ENCODE data around the gene CACNG1. TPM values are rescaled to one million over a fixed set of nuclear protein-coding genes. Genes with fewer than 3 reads are reported as not detected.
A peak's percentile ranks its signal among the peaks of the same experiment; 100 is the strongest.

CACNG1 gene
- total RNA-seq, 2 experiments from 2014 or later = not detected

GRCh38 chr17:67055041-67055443 lies 10.7 kb downstream of the CACNG1 start:
- Histone ChIP-seq H3K4me3 (ENCODE audit: low read depth, low read length, poor library complexity, severe bottlenecking) (no peak overlapping the region), H3K36me3 (ENCODE audit: insufficient read depth, low read length) (no peaks in the 10 kb centered on the region), H3K27ac (ENCODE audit: low read depth, low read length, poor library complexity, severe bottlenecking) (no peak overlapping the region), H2AFZ (ENCODE audit: low read length) (no peak overlapping the region), H3K9me3 (ENCODE audit: low read length) (no peaks in the 10 kb centered on the region), H4K20me1 (ENCODE audit: insufficient read depth, low read length) (no peaks in the 10 kb centered on the region), H3K79me2 (ENCODE audit: insufficient read depth, low read depth, low read length) (no peaks in the 10 kb centered on the region), H3K4me2 (ENCODE audit: low read length) (no peak overlapping the region), H3K4me1 (ENCODE audit: insufficient read depth, low read length, poor library complexity, severe bottlenecking) (peaks cover 13% of the 10 kb centered on the region), H3K9me2 (ENCODE audit: insufficient read depth, low read length) (no peaks in the 10 kb centered on the region)
- no TSS peak for BruUV-seq (replicated peaks)
- intact Hi-C loops (cut with micrococcal nuclease; ENCODE audit: unreplicated experiment) = no loop called here
- ChIA-PET POLR2A (no interaction called here), CTCF (ENCODE audit: unreplicated experiment) (no interaction called here)
- DNase-seq (ENCODE audit: low spot score) = no peak
- no peak for TF ChIP-seq EZH2phosphoT487 (IDR thresholded peaks at IDR 0.05; ENCODE audit: borderline replicate concordance, low read depth, low read length)
- TF ChIP-seq CTCF (conservative IDR thresholded peaks at IDR 0.05; ENCODE audit: low read length) = no peak

- no peaks in the 10 kb centered on the region for H4K20me1 ChIP-seq (ENCODE audit: insufficient read depth, low read length)
- peak overlapping the region; percentile 36 for H3K27ac ChIP-seq (ENCODE audit: low read depth, low read length, poor library complexity, severe bottlenecking)
- ChIA-PET POLR2A (no interaction called here), CTCF (ENCODE audit: unreplicated experiment) (no interaction called here)
- peak; percentile 72 for DNase-seq (ENCODE audit: low spot score)
- TF ChIP-seq CTCF (conservative IDR thresholded peaks at IDR 0.05; ENCODE audit: low read length) (no peak), EZH2phosphoT487 (IDR thresholded peaks at IDR 0.05; ENCODE audit: borderline replicate concordance, low read depth, low read length) (no peak)
- no TSS peak for BruUV-seq (replicated peaks)
- no peak overlapping the region for H2AFZ ChIP-seq (ENCODE audit: low read length)
- intact Hi-C loops (cut with micrococcal nuclease; ENCODE audit: unreplicated experiment) = no loop called here
- no peaks in the 10 kb centered on the region for H3K79me2 ChIP-seq (ENCODE audit: insufficient read depth, low read depth, low read length)
- peak overlapping the region; percentile 48 for H3K4me2 ChIP-seq (ENCODE audit: low read length)
- no peaks in the 10 kb centered on the region for H3K36me3 ChIP-seq (ENCODE audit: insufficient read depth, low read length)
- H3K9me2 ChIP-seq (ENCODE audit: insufficient read depth, low read length) = no peaks in the 10 kb centered on the region
- H3K4me3 ChIP-seq (ENCODE audit: low read depth, low read length, poor library complexity, severe bottlenecking) = no peak overlapping the region
- H3K9me3 ChIP-seq (ENCODE audit: low read length) = no peaks in the 10 kb centered on the region
- H3K4me1 ChIP-seq (ENCODE audit: insufficient read depth, low read length, poor library complexity, severe bottlenecking) = peaks cover 13% of the 10 kb centered on the region
Measured at GRCh38 chr17:67055811-67056745, 11.7 kb downstream of the CACNG1 start.

All from OCI-LY7 (cell line).